Muscle of arm (tissue), 12 donors: ENCODE results near the gene CHST6. TPM values are rescaled to one million over a fixed set of nuclear protein-coding genes. Genes with fewer than 3 reads are reported as not detected.

Experiments used
- DNase-seq: peaks from one replicate; pipeline ENCODE4 v3.0.0-alpha.2; 2013
- polyA plus RNA-seq, 12 donors: library from polyadenylated mRNA; unstranded; fragments of 120-200 nt; gene quantifications; one replicate each; pipeline ENCODE4 v1.2.1, GENCODE V29; 2013; ENCODE audit not compliant: insufficient read length in 12 of 12

Gene CHST6
- polyA plus RNA-seq, 12 donors, result 1.4 to 4.1 (median 2.3) TPM; not detected in 1

GRCh38 chr16:75506107-75506506, 10.9 kb upstream of the CHST6 start:
- DNase-seq, result peak; percentile 19

GRCh38 chr16:75503801-75504200, 8.6 kb upstream of the CHST6 start:
- no peak for DNase-seq

GRCh38 chr16:75502916-75503605, 7.8 kb upstream of the CHST6 start:
- no peak for DNase-seq

- peak; percentile 58 for DNase-seq
Measured at GRCh38 chr16:75501820-75502219, 6.6 kb upstream of the CHST6 start.

- no peak for DNase-seq
Measured at GRCh38 chr16:75501359-75501758, 6.1 kb upstream of the CHST6 start.

- DNase-seq, result peak; percentile 39
Measured at GRCh38 chr16:75498605-75499322, 3.5 kb upstream of the CHST6 start.

GRCh38 chr16:75497558-75497957, 2.3 kb upstream of the CHST6 start:
- no peak for DNase-seq

GRCh38 chr16:75494661-75495075, 573 bp downstream of the CHST6 start:
- peak; percentile 24 for DNase-seq

- no peak for DNase-seq
Measured at GRCh38 chr16:75494184-75494583, 1.1 kb downstream of the CHST6 start.

GRCh38 chr16:75491876-75492275, 3.4 kb downstream of the CHST6 start:
- DNase-seq, result no peak

- no peak for DNase-seq
Measured at GRCh38 chr16:75488322-75488721, 6.9 kb downstream of the CHST6 start.

- no peak for DNase-seq
Measured at GRCh38 chr16:75486676-75487313, 8.4 kb downstream of the CHST6 start.

- no peak for DNase-seq
Measured at GRCh38 chr16:75486014-75486675, 9.1 kb downstream of the CHST6 start.

GRCh38 chr16:75485230-75486013, 9.8 kb downstream of the CHST6 start:
- no peak for DNase-seq

- no peak for DNase-seq
Measured at GRCh38 chr16:75483222-75483621, 12.0 kb downstream of the CHST6 start.

- no peak for DNase-seq
Measured at GRCh38 chr16:75482434-75483205, 12.6 kb downstream of the CHST6 start.

GRCh38 chr16:75481475-75481874, 13.8 kb downstream of the CHST6 start:
- DNase-seq, result no peak

- DNase-seq, result no peak
Measured at GRCh38 chr16:75479421-75479990, 15.7 kb downstream of the CHST6 start.

- no peak for DNase-seq
Measured at GRCh38 chr16:75478480-75479345, 16.5 kb downstream of the CHST6 start.
